ENCODE measurements around the gene PRUNE2.
"Not testable (repeated sequence)": the region's sequence is repeated elsewhere in the genome, so short reads cannot be mapped to it uniquely, and the experiment has no call there.

The PRUNE2 gene

DNA sequence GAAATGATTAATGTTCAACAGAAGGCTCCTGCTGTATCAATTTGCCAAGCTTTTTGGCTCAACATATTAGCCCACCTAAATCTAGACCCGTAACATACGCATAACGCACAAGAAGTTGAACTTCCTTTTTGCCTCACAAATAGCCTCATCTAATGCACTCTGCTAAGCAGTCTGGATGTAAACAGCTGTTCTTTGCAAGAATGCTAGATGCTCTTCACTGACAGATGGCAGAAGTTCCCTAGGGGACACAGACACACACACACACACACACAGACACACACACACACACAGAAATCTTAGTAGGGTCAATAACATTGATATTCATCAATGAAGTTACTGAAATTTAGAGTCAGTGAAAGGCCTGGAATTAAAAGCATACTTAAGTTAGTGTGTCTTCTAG, 154.9 kb downstream of the PRUNE2 start:
- Histone ChIP-seq H3K27ac (no peak overlapping the region), H3K4me3 (no peak overlapping the region)

DNA sequence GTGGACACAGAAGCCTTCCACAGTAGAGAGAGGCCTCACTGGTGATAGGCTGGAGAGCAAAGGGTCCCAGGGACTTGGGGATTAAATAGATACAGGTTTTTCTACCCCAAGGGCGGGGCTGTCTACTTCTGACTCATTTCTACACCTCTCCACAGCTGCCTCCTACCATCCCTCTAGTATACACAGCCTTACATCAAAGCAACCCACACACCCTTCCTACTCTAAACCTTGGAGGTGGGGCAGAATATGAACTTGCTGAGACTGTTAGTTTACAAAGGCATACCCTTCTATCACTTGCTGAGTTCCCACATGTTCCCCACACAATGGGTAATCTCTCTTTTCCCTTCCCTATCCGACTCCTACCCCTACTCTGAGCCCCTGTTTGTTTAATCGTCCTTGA, 161.6 kb downstream of the PRUNE2 start:
- H3K27ac ChIP-seq = no peak overlapping the region
- no peak overlapping the region for H3K4me3 ChIP-seq

DNA sequence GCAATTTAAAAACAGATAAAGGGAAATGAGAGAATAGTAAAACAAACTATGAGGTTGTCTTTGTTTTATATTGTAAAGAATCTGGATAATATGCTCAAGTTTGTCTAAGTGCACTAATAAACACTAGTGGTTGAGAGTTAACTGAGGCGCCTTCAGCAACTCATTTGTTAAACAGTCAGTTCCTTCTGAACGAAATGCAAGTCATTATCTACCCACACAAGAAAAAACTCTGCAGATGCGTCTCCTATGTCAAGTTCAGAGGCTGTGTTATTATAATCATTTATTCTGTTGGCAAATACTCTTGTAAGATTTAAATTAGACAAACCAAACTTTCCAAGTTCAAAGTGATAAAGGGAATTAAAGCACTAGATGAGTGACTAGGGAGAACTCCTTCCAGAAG, 162.0 kb downstream of the PRUNE2 start:
- no peak overlapping the region for H3K4me3 ChIP-seq

DNA sequence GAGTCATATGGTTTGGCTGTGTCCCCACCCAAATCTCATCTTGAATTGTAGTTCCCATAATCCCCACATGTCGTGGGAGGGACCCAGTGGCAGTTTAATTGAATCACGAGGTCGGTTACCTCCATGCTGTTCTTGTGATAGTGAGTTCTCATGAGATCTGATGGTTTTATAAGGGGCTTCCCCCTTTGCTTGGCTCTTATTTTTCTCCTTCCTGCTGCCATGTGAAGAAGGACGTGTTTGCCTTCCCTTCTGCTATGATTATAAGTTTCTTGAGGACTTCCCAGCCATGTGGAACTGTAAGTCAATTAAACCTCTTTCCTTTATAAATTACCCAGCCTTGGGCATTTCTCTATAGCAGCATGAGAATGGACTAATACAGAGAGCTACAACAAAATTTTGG, 163.0 kb downstream of the PRUNE2 start:
- not testable (repeated sequence) for H3K4me3 ChIP-seq, H3K27ac ChIP-seq

More for the DNA sequence above, 162.0 kb downstream of the PRUNE2 start:
- no peak overlapping the region for H3K27ac ChIP-seq

DNA sequence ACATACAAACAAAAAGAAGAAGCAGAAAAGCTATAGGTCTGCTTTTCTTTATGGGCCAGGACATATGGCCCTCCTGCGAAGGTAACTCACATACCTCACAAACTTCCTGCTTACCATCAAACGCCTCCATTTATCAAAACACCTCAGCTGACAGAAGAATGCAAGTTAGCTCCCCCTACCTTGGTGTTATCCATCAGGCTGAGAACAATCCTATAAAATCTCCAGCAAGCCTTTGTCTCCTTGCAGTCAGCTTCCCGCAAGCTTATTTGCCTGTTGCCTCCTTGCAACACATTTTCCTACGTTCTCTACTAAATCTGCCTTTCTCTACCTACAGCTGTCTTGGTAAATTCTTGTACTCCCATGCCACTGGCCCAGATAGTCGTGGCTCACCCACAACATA, 164.4 kb downstream of the PRUNE2 start:
- H3K27ac ChIP-seq = no peak overlapping the region
- H3K4me3 ChIP-seq = no peak overlapping the region

DNA sequence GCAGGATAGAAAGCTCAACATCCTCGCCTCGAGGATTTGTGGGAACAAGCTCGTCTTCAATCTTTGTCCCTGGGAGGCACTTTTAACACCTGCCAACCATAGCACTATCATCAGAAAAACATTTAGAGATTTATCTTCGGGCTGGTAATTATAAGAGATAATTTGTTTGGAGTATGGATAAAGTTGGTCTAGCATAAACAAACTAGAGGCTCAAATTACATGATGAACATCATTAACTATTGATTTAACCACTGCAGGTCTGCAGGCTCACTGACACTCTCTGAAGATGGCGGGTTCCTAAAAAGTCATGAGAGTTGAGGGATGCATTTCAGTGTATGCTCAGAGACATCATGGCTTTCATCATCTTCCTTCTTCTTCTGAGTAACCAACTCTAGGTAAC, 167.5 kb downstream of the PRUNE2 start:
- no peak overlapping the region for H3K4me3 ChIP-seq
- no peak overlapping the region for H3K27ac ChIP-seq

DNA sequence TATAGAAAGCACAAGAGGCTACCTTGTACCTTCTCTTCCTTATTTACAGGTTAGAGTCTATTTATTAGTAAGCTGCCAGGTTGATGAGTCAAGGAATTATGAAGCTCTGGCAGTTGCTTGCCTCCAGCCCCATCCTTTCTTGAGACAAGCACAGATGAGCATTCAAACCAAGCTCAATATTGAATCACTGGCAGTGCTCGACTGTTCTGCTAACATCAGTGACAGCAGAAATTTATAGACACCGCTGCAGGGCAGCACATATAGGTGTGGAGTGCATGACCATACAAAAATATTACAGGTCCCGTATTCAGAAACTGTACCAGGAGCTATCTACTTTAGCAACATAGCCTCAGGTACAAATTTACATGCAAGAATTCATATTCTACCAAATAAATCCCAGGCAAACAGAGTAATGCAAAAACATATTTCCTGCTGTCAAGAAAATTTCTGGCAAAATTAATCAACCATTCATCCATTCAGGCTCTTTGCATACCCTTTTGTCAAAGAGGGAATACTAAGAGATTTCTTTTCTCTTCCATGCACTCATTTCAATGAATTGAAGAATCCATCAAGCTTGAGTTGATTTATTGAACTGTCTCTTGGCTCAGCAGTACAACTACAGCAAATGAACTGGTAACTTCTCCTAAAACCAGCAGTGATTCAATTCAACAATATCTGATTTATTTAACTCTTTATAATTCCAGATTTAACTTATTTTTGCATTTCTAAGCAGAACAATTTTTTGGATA, 168.6 kb downstream of the PRUNE2 start:
- Histone ChIP-seq H3K4me3 (no peak overlapping the region), H3K27ac (no peak overlapping the region)

DNA sequence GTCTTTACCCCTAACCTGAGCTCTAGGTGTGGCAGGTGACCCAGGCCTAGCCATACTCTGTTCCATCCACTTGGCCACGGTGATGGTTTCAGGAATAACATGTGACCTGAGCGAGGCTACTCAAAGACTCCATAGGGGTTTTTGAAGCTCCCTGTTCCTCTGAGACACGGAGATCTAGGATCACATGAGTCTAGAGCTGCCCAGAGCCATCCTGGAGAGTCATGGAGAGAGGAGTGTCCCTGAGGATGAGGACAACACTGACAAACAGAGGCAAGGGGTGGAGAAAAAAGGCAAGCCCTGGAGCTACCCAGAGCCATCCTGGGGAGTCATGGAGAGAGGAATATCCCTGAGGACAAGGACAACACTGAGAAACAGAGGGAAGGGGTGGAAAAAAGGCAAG, 171.2 kb downstream of the PRUNE2 start:
- Histone ChIP-seq H3K4me3 (no peak overlapping the region), H3K27ac (no peak overlapping the region)

DNA sequence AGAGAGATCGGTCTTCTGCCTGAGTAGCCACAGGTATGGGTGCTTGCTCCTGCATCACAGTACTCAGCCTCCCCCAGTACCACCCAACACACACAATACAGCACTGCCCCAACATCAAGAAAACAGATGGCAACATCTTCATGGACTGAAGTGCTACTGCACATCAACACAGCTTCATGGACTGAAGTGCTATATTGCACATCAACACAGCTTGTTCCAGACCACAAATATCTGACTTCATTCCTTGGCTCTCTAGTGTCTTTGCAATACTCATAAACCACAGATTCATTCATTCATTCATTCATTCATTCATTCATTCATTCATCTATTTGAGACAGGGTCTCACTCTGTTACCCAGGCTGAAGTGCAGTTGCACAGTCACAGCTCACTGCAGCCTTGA, 172.8 kb downstream of the PRUNE2 start:
- Histone ChIP-seq H3K4me3 (no peak overlapping the region), H3K27ac (peak overlapping the region in 2 of 21 experiments; percentile 1 to 55)

DNA sequence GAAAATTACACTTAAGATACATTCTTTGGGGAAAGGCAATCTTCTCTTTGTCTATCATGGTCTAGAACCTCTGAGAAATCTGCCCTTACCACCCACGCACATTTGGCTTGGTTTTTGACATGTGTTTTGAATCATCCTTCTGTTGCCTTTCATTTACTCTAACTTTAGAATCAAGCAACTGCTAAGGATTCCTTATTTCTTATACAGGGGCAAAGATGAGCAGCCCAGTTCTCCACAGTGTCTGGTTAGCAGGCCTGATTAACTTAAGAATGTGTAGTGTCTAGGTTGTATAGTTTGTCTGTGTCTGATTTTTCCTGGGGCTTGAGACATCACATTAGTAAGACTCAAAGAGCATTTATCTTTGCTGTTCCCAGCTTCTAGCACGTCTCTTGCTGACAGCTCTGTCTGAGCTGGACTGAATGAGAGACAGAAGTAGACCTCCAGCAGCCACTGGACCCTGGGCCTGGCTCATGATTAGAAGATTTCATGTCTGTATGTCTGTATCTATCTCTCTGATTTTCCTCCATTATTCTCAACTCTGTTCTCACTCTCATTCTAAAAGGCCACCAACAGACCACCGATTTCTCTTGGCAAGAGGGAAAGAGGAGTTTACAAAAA, 173.5 kb downstream of the PRUNE2 start:
- no peak overlapping the region for H3K4me3 ChIP-seq
- peak overlapping the region in 2 of 21 experiments; percentile 1 to 55 for H3K27ac ChIP-seq

DNA sequence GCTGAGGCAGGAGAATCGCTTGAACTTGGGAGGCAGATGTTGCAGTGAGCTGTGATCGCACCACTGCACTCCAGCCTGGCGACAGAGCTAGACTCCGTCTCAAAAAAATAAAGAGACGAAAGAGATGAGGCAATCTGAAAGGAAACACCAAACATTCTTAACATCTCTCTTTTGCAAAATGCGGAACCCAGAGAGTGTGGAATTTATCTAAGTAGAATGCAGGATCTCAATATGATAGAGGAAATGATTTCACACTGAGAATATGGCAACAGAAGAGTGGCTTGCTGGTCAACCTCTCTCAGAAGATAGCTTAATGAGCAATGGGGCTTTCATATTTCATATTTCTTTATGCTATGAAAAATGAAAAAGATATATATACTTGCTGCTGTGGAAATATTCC, 175.1 kb downstream of the PRUNE2 start:
- no peak overlapping the region for H3K4me3 ChIP-seq
- no peak overlapping the region for H3K27ac ChIP-seq

DNA sequence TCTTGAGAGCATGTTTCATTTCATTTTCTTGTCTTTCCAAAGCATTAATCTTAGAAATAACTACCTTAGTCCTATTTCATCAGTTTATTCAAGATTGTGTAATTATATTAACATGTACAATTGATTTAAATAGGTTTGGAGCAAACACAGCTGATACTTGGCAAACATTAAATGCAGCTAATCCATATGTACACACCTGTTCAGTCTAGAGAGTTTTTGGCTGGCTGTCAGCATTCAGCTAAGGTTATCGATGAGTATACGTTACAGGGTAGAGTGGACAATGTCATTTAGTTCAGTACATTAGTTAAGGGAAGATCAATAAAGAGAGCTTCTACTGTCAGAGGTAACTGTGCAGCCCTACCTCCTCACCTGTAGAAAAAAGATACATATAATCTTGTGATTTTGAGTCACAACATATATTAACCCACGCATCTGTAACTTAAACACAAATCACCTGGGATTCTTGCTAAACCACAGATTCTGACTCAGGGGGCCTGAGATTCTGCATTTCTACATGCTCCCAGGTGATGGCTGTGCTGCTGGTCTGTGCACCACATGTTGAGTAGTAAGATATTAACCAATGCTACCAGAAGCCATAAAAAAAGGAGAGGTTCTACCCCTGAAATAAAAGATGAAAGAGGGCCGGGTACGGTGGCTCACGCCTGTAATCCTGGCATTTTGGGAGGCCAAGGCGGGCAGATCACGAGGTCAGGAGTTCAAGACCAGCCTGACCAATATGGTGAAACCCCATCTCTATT, 175.8 kb downstream of the PRUNE2 start:
- no peak overlapping the region for H3K27ac ChIP-seq
- H3K4me3 ChIP-seq = no peak overlapping the region

DNA sequence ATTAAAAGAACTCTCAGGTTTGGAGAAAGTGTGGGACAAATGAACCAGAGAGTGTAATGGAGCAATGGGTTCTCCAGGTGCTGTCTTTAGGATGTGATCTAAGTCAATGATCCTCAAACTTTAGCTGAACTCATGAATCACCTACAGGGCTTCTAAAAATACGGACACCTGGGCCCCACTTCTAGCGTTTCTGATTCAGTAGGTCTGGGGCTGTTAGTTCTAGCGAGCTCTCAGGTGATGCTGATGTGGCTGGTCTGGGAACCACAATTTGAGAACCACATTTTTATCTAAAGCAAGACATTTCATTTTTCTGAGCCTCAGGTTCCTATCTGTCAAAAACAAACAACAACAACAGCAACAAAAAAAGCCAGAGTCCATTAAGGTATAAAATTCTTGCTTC, 176.8 kb downstream of the PRUNE2 start:
- Histone ChIP-seq H3K27ac (no peak overlapping the region), H3K4me3 (no peak overlapping the region)

DNA sequence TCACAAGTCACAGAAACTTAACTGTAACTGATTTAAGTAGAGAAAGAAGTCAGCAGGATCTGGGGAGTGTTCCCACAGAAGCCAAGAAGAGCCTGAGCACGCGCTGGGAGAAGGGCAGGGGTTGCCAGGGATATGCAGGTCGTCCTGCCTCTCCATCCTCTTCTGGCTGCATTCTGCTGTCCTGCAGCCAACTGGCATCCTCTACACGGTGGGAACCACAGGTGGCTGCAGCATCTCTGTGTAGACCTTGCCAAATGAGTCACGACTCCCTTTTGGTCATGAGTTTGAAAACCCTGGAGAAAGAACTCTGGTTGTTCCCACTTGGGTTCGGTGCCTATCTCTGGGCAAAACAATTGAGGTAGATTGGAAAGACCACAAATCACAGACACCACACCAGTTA, 180.0 kb downstream of the PRUNE2 start:
- no peak overlapping the region for H3K27ac ChIP-seq
- H3K4me3 ChIP-seq = no peak overlapping the region

DNA sequence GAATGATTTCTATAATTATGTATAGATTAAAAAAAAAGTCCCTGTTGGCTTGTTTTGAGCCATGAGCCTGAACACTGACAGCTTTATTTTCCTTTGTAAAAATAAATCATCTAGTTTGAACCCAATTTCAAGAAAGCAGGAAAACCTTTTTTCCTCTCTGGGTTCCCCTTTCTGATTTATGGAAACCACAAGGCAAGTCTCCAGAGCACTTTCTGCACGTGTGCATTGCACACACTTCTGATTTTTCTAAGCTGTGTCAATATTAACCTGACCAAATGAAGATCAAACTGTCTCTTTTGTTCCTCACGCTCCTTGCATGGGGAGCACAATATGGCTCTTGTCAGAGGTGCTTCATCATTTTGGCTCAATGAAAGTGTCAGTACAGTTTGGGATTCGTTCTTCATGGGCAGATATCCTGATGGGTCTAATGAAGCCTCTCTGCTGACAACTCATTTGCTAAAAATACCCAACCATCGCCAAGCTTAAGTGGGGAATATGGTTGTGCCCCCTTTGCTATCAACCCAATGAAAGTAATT, 180.8 kb downstream of the PRUNE2 start:
- H3K4me3 ChIP-seq = no peak overlapping the region
- no peak overlapping the region for H3K27ac ChIP-seq

DNA sequence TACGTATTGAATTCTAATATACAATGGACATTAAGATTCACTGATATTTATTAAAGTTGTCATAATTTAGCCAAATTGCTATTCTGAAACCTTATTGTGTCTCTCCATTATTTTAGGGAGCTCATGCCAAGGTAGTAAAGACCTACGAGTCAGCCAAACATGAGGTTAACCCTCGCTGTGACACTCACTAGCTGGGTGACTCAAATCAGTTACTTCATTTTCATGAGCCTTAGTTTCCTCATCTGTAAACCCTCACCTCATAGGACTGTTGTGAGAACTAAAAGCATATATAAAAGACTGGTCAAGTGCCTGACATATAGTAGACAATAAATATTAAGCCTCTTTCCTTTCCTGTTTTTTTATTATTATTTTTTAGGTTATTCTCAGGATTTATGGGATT, 185.7 kb downstream of the PRUNE2 start:
- no peak overlapping the region for H3K4me3 ChIP-seq
- H3K27ac ChIP-seq = no peak overlapping the region

DNA sequence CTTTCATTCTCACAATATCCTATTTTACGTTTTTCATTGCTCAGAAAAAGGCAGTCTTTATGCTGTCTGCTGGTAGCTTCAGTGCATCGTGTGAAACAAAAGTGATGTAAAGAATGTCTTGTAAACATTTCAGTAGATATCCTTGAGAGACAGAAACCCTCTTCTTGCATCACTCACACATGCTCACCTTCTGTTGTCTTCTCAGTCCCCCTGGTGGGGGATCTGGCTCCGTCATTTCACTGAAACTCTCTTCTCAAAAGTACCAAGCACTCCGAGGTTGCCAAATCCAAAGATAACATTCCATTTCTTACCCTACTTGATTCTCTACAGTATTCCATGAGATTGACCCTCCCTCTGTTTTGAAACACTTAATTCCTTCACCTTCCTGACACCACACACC, 187.7 kb downstream of the PRUNE2 start:
- Histone ChIP-seq H3K27ac (no peak overlapping the region), H3K4me3 (no peak overlapping the region)

DNA sequence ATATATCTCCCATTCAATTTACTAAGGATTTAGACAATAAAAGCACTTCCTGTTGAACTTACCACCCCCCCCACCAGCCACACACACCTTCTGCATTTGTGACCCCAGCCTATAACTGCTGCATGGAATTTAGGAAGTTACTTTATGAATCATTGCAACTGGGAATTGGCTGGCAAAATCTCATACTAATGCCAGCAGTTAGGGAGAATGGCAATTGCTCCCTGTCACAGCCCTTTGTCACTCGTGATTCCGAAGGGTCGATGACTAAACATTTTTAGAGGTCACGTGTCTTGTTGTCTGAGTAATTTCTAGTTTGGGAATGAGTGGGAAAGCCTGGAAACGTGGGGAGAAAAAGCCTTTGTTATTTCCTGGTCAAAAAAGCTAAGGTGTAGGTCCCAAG, 188.3 kb downstream of the PRUNE2 start:
- Histone ChIP-seq H3K4me3 (no peak overlapping the region), H3K27ac (no peak overlapping the region)

DNA sequence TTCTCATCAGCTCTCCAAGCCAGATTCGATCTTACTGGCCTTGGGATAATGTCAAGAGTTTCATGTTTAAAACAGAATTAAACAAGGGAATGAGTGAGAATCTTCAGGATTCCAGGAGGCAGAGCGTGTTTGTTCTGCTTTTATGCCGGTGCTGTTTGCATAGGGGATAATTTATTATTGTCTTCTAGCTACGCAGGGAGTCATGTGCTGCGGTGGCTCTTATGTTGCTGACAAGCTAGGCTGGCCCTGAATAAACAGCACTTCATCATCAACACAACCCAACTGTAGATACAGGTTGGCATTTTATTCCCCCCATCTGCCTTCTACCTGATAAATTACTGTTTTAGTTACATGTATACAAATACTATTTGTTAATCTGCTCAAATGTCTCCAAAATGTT, 188.7 kb downstream of the PRUNE2 start:
- Histone ChIP-seq H3K27ac (no peak overlapping the region), H3K4me3 (no peak overlapping the region)

DNA sequence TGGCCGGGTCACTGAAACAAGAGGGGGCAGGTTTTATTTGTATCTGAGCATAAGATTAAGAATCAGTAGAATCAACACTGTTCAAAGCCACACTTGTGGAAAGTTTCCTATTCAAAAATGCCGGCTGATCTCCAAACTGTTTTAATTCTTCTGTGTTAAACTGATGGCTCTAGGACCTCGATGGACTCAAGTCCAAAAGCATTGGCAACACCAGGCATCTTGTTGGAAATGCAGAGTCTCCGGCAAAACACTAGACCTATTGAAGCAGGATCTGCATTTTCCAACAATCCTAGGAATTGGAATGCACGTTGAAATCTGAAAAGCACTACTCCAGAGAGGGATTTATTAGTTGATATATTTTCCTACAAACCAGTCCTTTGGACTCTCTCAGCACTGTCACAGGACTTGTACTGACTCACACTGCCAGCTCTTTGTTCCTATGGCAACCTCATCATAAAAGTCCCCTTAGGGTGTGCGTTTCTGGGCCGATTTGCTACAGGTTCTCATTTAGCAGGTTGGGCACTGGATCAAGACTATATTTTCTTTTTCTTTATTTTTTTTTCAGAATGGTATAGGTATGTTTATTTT, 189.7 kb downstream of the PRUNE2 start:
- H3K27ac ChIP-seq = no peak overlapping the region

More for the DNA sequence above, 189.7 kb downstream of the PRUNE2 start:
- no peak overlapping the region for H3K4me3 ChIP-seq

Data from skin epidermis (tissue), 12 donors.